ENCODE data around the gene SLX4IP. TPM values are rescaled to one million over a fixed set of nuclear protein-coding genes. Genes with fewer than 3 reads are reported as not detected.

SLX4IP gene
- total and polyA plus RNA-seq, 4 donors: 1.2 to 9.5 (median 4.3) TPM

GRCh38 chr20:10508060-10508459 is 73.0 kb downstream of the SLX4IP start:
- H3K27ac ChIP-seq (ENCODE audit: low read depth in 1 of 2, low read length in 1 of 2): no peak overlapping the region
- H3K9me3 ChIP-seq (ENCODE audit: control insufficient read depth in 4 of 4, insufficient read depth in 3 of 4, low read length in 3 of 4): no peaks in the 10 kb centered on the region
- no peak overlapping the region for H3K4me3 ChIP-seq
- H3K27me3 ChIP-seq (ENCODE audit: control insufficient read depth in 3 of 3, insufficient read depth in 3 of 3, low read length in 2 of 3): no peaks in the 10 kb centered on the region
- peaks cover 8 to 69% (median 25%) of the 10 kb centered on the region in 5 donors for H3K4me1 ChIP-seq (ENCODE audit: control insufficient read depth in 5 of 5, insufficient read depth in 5 of 5, low read length in 5 of 5)
- WGBS, 2 donors: 86 to 93% methylated on average over 4 of the region's 4 CpGs
- no peak for ATAC-seq (ENCODE audit: insufficient read depth, low FRiP score)
- no peak for DNase-seq
- peaks cover 0 to 2% (median 0%) of the 10 kb centered on the region in 4 donors for H3K36me3 ChIP-seq (ENCODE audit: control insufficient read depth in 4 of 4, insufficient read depth in 4 of 4, low read length in 4 of 4)
- no peak for TF ChIP-seq CTCF (IDR thresholded peaks at IDR 0.05; ENCODE audit: control extremely low read depth, extremely low read depth)
- H3K9ac ChIP-seq (ENCODE audit: insufficient read depth in 1 of 2, low read length in 2 of 2): no peak overlapping the region

GRCh38 chr20:10508468-10509251 is 73.6 kb downstream of the SLX4IP start:
- peak overlapping the region in 1 of 2 donors; percentile 34 for H3K9ac ChIP-seq (ENCODE audit: insufficient read depth in 1 of 2, low read length in 2 of 2)

GRCh38 chr20:10509376-10509775 is 74.3 kb downstream of the SLX4IP start:
- Histone ChIP-seq H3K9me3 (ENCODE audit: control insufficient read depth in 4 of 4, insufficient read depth in 3 of 4, low read length in 3 of 4) (no peaks in the 10 kb centered on the region), H3K27ac (ENCODE audit: low read depth in 1 of 2, low read length in 1 of 2) (peak overlapping the region in 1 of 2 donors; percentile 59), H3K36me3 (ENCODE audit: control insufficient read depth in 4 of 4, insufficient read depth in 4 of 4, low read length in 4 of 4) (peaks cover 0 to 2% (median 0%) of the 10 kb centered on the region in 4 donors), H3K9ac (ENCODE audit: insufficient read depth in 1 of 2, low read length in 2 of 2) (no peak overlapping the region), H3K4me3 (no peak overlapping the region), H3K27me3 (ENCODE audit: control insufficient read depth in 3 of 3, insufficient read depth in 3 of 3, low read length in 2 of 3) (no peaks in the 10 kb centered on the region), H3K4me1 (ENCODE audit: control insufficient read depth in 5 of 5, insufficient read depth in 5 of 5, low read length in 5 of 5) (peaks cover 8 to 71% (median 26%) of the 10 kb centered on the region in 5 donors)
- DNase-seq: no peak
- WGBS, 2 donors: 84 to 86% methylated on average over 6 of the region's 6 CpGs
- TF ChIP-seq CTCF (IDR thresholded peaks at IDR 0.05; ENCODE audit: control extremely low read depth, extremely low read depth): no peak
- no peak for ATAC-seq (ENCODE audit: insufficient read depth, low FRiP score)

More at GRCh38 chr20:10508468-10509251, 73.6 kb downstream of the SLX4IP start:
- 43 to 48% methylated on average over 8 of the region's 8 CpGs for WGBS, 2 donors
- H3K27me3 ChIP-seq (ENCODE audit: control insufficient read depth in 3 of 3, insufficient read depth in 3 of 3, low read length in 2 of 3): no peaks in the 10 kb centered on the region
- ATAC-seq (ENCODE audit: insufficient read depth, low FRiP score) (no peak), DNase-seq (peak; percentile 68 to 87 (median 80))
- H3K4me3 ChIP-seq: no peak overlapping the region
- peak overlapping the region in 1 of 2 donors; percentile 41 for H3K27ac ChIP-seq (ENCODE audit: low read depth in 1 of 2, low read length in 1 of 2)
- H3K9me3 ChIP-seq (ENCODE audit: control insufficient read depth in 4 of 4, insufficient read depth in 3 of 4, low read length in 3 of 4): no peaks in the 10 kb centered on the region
- H3K36me3 ChIP-seq (ENCODE audit: control insufficient read depth in 4 of 4, insufficient read depth in 4 of 4, low read length in 4 of 4): peaks cover 0 to 2% (median 0%) of the 10 kb centered on the region in 4 donors
- no peak for TF ChIP-seq CTCF (IDR thresholded peaks at IDR 0.05; ENCODE audit: control extremely low read depth, extremely low read depth)
- peaks cover 8 to 70% (median 25%) of the 10 kb centered on the region in 5 donors for H3K4me1 ChIP-seq (ENCODE audit: control insufficient read depth in 5 of 5, insufficient read depth in 5 of 5, low read length in 5 of 5)
